ENCODE measurements around the gene GLB1L2.

Gene GLB1L2

GRCh38 chr11:134346101-134346975, 14.6 kb downstream of the GLB1L2 start:
- FAIRE-seq (no peak), DNase-seq (ENCODE audit: extremely low spot score, insufficient read length, low read depth) (no peak)

- DNase-seq (ENCODE audit: extremely low spot score, insufficient read length, low read depth): no peak
- no peak for FAIRE-seq
These were observed 15.2 kb downstream of the GLB1L2 start for GRCh38 chr11:134346976-134347350.

- no peak for FAIRE-seq
- no peak for DNase-seq (ENCODE audit: extremely low spot score, insufficient read length, low read depth)
These were observed 15.7 kb downstream of the GLB1L2 start for GRCh38 chr11:134347441-134347840.

- FAIRE-seq: peak; percentile 84
- no peak for DNase-seq (ENCODE audit: extremely low spot score, insufficient read length, low read depth)
These were observed 17.5 kb downstream of the GLB1L2 start for GRCh38 chr11:134349109-134349801.

GRCh38 chr11:134349802-134350355, 18.1 kb downstream of the GLB1L2 start:
- DNase-seq (ENCODE audit: extremely low spot score, insufficient read length, low read depth): no peak
- no peak for FAIRE-seq

GRCh38 chr11:134350381-134350780, 18.6 kb downstream of the GLB1L2 start:
- FAIRE-seq (peak; percentile 74), DNase-seq (ENCODE audit: extremely low spot score, insufficient read length, low read depth) (no peak)

GRCh38 chr11:134352111-134352510, 20.3 kb downstream of the GLB1L2 start:
- no peak for FAIRE-seq
- DNase-seq (ENCODE audit: extremely low spot score, insufficient read length, low read depth): no peak

GRCh38 chr11:134355136-134355535, 23.3 kb downstream of the GLB1L2 start:
- FAIRE-seq: no peak

GRCh38 chr11:134355656-134356055, 23.9 kb downstream of the GLB1L2 start:
- no peak for FAIRE-seq

More at GRCh38 chr11:134355136-134355535, 23.3 kb downstream of the GLB1L2 start:
- no peak for DNase-seq (ENCODE audit: extremely low spot score, insufficient read length, low read depth)

GRCh38 chr11:134356656-134357544, 25.1 kb downstream of the GLB1L2 start:
- FAIRE-seq: no peak

More at GRCh38 chr11:134355656-134356055, 23.9 kb downstream of the GLB1L2 start:
- no peak for DNase-seq (ENCODE audit: extremely low spot score, insufficient read length, low read depth)

GRCh38 chr11:134357545-134357839, 25.7 kb downstream of the GLB1L2 start:
- DNase-seq (ENCODE audit: extremely low spot score, insufficient read length, low read depth): no peak
- no peak for FAIRE-seq

More at GRCh38 chr11:134356656-134357544, 25.1 kb downstream of the GLB1L2 start:
- DNase-seq (ENCODE audit: extremely low spot score, insufficient read length, low read depth): no peak

- no peak for DNase-seq (ENCODE audit: extremely low spot score, insufficient read length, low read depth)
- no peak for FAIRE-seq
These were observed 26.5 kb downstream of the GLB1L2 start for GRCh38 chr11:134358165-134358855.

GRCh38 chr11:134358856-134359490, 27.2 kb downstream of the GLB1L2 start:
- no peak for DNase-seq (ENCODE audit: extremely low spot score, insufficient read length, low read depth)
- FAIRE-seq: no peak

GRCh38 chr11:134359646-134360045, 27.9 kb downstream of the GLB1L2 start:
- FAIRE-seq (no peak), DNase-seq (ENCODE audit: extremely low spot score, insufficient read length, low read depth) (no peak)

GRCh38 chr11:134360050-134360835, 28.5 kb downstream of the GLB1L2 start:
- DNase-seq (ENCODE audit: extremely low spot score, insufficient read length, low read depth) (peak; percentile 55), FAIRE-seq (no peak)

- FAIRE-seq: no peak
- DNase-seq (ENCODE audit: extremely low spot score, insufficient read length, low read depth): no peak
These were observed 29.9 kb downstream of the GLB1L2 start for GRCh38 chr11:134361661-134362060.

GRCh38 chr11:134362192-134362901, 30.6 kb downstream of the GLB1L2 start:
- FAIRE-seq (no peak), DNase-seq (ENCODE audit: extremely low spot score, insufficient read length, low read depth) (no peak)

- FAIRE-seq (no peak), DNase-seq (ENCODE audit: extremely low spot score, insufficient read length, low read depth) (no peak)
These were observed 31.4 kb downstream of the GLB1L2 start for GRCh38 chr11:134363161-134363560.

Data from GM18507 (cell line).